Activated CD4-positive, alpha-beta T cell treated with anti-CD3 and anti-CD28 coated beads, Interleukin-2, amount 50 U/mL, for 1 hour (primary cell): ENCODE measurements around the gene SELPLG.
"Not testable (repeated sequence)": the region's sequence is repeated elsewhere in the genome, so short reads cannot be mapped to it uniquely, and the experiment has no call there.

Experiments
- DNase-seq: peaks from one replicate; pipeline ENCODE4 v3.0.0-alpha.2; 2020

SELPLG gene

GRCh38 chr12:108602976-108603704 lies 30.6 kb downstream of the SELPLG start:
- DNase-seq, result no peak

- DNase-seq, result no peak
Observed at GRCh38 chr12:108602209-108602705, 31.4 kb downstream of the SELPLG start.

DNA sequence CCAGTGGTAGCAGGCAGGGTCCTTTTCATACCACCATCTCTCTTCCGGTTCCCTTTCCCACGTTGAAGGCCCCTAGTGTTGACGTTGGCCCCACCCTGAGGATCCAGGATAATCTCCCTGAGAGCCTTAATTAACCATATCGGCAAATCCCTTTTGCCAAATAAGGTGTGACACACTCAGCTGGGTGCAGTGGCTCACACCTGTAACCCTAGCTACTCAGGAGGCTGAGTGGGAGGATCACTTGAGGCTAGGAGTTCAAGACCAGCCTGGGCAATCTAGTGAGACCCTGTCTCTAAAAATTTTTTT lies 33.0 kb downstream of the SELPLG start:
- DNase-seq, result no peak

DNA sequence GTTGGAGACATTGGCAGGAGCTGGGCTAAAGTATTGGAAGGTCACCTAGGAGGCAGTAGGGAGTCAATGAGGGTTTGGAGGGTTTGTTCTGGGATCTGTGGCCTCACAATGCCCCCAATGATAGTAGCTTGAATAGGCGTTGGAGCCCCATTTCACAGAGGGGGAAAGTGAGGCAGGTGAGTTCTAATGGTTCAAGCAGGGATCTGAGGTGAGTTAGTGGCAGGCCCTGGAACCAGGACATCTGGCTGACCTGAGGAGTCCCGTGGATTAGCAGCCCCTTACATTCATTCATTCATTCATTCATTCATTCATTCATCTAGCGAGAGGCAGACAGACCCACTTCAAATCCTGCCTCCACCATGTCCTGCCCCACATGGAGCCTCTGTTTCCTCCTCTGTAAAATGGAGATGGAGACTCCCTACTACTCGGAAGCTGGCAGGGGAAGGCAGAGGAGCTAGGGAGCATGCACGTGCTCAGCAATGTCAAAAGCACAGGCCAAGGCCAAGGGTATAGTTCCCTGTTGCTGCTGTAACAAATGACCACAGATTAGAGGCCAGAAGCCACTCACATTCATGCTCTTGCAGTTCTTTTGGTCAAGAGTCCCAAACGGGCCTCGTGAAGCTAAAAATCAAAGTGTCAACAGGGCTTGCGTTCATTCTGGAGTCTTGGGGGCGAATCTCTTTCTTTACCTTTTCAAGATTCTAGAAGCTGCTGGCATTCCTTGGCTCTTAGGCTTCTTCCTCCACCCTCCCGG lies 33.6 kb downstream of the SELPLG start:
- no peak for DNase-seq

- DNase-seq, result no peak
Observed at GRCh38 chr12:108599541-108599940, 34.2 kb downstream of the SELPLG start.

GRCh38 chr12:108598553-108599250 lies 35.0 kb downstream of the SELPLG start:
- no peak for DNase-seq

- no peak for DNase-seq
Observed at GRCh38 chr12:108597559-108598471, 35.9 kb downstream of the SELPLG start, which contains the start of gene TMEM119. Gene TMEM119 (minus strand): TSS chr12:108598084. CDS start chr12:108592383, 5,701 bp downstream.

DNA sequence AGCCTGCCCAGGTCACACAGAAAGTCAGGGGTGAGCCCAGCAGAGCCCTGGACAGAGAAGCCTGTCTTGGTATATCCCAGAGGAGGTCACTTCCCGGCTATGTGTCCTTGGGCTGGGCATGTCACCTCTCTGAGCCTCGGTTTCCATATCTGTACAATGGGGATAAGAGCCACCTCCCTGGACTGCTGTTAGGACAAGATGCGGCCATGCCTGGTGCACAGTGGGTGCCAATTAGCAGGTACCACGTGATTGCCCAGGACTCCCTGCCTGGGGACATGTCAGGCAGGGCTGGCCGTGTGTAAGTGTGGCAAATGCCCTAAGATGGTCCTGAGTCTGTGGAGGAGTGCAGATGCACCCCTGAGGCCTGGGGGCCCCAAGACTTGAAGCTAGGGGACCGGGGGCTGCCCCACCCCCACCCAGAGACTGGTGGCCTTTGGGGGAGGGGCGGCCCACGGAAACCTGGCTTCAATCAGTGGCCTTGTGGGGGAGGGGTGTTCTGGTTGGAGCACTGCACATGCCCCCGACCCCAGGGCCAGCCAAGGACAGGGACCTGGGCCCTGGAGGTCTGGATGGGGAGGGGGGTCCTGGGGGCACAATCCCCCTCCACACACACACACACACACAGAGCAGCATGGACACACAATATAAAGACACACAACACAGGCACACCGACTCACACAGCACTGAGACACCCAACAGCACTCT lies 36.7 kb downstream of the SELPLG start:
- DNase-seq, result no peak

DNA sequence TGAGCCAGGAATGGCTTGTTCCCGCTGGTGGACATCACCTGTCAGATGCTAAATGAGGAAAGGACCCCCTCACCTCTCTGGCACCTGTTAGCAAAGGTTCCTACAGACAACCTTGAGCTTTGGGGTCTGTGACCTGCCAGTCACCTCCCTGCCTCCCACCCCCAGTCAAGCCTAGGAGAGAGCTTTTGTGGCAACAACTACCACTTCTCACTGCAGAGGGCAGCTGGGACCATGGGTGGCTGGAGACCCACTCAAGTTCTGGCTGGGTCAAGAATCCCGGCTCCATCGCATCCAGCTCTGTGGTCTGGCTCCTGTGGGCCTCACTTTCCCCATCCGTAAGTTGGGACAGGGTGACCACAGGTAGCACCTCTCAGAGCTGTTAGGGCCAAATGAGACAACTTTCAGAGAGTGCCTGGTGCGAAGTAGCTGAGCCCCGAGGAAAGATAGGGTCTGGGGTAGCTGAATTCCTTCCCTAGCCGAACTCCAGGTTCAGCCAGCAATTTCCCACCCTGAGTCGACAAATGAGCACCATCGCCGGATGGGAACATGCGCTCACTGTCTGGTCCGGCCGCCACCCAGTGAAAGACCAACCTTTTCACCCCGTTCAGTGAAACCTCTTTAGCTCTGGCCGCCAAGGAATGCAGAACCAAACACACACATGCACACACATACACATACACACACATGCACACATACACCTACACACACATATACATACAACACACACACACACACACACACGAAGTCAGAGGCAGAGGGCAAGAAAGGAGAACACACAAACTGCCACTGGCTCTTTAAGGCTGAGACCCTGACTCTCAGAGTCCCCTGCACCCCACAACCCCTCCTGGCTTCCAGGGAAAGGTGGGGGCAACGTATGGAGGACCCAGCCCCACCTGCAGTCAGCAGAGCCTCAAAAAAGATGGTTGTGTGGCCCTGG lies 37.7 kb downstream of the SELPLG start:
- no peak for DNase-seq

GRCh38 chr12:108594960-108595710 lies 38.6 kb downstream of the SELPLG start:
- no peak for DNase-seq

DNA sequence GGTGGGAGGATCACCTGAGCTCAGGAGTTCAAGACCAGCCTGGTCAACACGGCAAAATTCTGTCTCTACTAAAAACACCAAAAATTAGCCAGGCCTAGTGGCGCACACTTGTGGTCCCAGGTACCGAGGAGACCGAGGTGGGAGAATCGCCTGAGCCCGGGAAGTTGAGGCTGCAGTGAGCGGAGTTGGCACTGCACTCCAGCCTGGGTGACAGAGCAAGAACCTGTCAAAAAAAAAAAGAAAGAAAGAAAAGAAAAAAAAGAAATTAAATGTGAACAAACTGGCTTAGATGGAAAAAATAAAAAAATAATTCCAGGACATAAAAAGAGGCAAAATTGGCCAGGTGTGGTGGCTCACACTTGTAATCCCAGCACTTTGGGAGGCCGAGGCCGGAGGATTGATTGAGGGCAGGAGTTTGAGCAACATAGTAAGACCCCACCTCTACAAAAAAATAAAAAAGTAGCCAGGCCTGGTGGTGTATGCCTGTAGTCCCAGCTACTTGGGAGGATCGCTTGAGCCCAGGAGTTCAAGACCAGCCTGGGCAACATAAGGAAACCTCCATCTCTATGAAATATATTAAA lies 39.3 kb downstream of the SELPLG start:
- no peak for DNase-seq

GRCh38 chr12:108592033-108592909 lies 41.4 kb downstream of the SELPLG start:
- no peak for DNase-seq

DNA sequence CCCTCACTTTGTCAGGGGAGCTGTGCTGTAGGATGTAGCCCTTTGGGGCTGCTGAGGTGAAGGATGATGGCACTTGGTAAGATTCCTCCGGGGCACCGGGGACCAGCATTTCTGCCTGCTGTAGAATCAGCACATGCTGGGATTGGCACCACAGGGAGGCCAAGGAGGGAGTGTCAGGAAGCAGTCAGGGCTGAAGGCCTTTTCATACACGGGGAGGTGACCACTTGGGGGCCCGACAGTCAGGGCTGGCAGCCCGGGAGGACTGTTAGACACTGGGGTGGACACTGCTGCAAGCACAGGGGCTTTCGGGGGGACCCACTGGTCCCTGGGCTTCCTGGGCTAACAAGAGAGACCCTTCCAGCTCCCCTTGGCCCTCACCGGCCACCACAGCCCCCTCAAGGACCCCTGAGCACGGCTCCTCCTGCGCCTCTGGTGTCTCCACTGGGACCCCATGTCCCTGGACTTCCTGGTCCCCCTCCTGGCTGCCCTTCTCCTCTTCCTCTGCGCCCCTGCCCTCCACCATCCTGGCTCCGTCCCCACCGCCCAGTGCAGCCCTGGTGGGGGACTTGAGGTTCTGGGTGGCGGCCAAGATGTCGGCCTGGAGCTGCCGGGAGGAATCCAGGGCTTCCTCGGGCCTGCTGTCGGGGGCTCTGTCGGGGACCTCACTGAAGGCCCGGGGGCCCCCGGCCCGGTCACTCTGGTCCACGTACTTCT lies 42.3 kb downstream of the SELPLG start:
- DNase-seq, result no peak

DNA sequence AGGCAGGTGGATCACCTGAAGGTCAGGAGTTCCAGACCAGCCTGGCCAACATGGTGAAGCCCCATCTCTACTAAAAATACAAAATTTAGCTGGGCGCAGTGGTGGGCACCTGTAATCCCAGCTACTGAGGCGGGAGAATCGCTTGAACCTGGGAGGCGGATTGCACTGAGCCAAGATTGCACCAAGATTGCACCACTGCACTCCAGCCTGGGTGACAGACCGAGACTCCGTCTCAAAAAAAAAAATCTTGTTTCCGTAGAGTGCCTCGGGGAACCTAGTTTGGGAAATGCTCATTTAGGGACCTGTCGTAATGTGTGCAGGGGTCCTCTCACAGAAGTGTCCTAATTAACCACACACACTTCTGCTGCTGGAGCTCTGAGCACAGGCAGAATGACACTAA lies 43.2 kb downstream of the SELPLG start:
- DNase-seq, result not testable (repeated sequence)

- no peak for DNase-seq
Observed at GRCh38 chr12:108589840-108590229, 43.9 kb downstream of the SELPLG start.

GRCh38 chr12:108589028-108589839 lies 44.5 kb downstream of the SELPLG start:
- DNase-seq, result no peak

DNA sequence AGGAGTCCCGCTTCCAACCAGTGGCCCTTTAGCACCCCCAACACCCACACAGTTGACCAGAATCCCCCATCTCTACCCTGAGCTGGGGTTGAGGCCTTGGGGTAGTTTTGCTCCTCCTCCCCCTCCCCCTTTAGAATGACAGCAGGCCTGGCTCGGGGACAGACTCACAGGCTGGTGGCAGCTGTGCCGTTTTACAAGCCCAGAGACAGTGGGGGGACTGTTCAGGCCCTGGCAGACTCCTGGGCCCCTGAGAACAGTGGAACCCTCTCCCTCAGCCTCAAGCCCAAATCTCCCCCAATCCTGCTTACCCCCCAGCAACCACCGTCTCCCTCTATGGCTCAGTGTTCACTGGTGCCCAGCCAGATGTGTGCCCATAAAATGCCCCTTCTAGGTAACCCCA lies 45.9 kb downstream of the SELPLG start:
- no peak for DNase-seq
